Amniotic epithelial cell (primary cell): ENCODE results near the gene PNRC2.
"Not testable (repeated sequence)": the region's sequence is repeated elsewhere in the genome, so short reads cannot be mapped to it uniquely, and the experiment has no call there.

Source experiments
- DNase-seq: peaks from one replicate; pipeline ENCODE4 v3.0.0-alpha.2; 2010; ENCODE audit warnings: low read depth

Gene PNRC2

DNA sequence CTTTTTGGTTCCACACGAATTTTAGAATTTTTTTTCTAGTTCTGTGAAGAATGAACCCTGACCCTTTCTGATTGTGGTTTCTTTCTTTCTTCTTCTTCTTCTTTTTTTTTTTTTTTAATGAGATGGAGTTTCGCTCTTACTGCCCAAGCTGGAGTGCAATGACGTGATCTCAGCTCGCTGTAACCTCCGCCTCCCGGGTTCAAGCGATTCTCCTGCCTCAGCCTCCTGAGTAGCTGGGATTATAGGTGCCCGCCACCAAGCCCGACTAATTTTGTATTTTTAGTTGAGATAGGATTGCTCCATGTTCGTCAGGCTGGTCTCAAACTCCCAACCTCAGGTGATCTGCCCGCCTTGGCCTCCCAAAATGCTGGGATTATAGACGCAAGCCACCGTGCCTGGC, 32.4 kb downstream of the PNRC2 start:
- DNase-seq = not testable (repeated sequence)

DNA sequence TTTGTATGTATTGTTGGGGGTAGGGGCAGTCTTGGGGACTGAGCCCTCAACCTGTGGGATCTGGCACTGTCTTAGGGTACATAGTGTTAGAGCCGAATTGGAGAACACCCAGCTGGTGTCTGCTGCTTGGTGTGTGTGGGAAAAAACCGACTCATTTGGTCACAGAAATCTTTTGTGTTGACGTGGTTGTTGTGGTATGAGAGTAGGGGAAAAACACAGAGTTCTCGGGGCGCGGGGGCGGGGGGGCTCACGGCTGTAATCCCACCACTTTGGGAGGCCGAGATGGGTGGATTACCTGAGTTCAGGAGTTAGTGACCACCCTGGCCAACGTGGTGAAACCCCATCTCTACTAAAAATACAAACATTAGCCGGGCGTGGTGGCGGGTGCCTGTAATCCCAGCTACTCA, 35.8 kb downstream of the PNRC2 start:
- no peak for DNase-seq

DNA sequence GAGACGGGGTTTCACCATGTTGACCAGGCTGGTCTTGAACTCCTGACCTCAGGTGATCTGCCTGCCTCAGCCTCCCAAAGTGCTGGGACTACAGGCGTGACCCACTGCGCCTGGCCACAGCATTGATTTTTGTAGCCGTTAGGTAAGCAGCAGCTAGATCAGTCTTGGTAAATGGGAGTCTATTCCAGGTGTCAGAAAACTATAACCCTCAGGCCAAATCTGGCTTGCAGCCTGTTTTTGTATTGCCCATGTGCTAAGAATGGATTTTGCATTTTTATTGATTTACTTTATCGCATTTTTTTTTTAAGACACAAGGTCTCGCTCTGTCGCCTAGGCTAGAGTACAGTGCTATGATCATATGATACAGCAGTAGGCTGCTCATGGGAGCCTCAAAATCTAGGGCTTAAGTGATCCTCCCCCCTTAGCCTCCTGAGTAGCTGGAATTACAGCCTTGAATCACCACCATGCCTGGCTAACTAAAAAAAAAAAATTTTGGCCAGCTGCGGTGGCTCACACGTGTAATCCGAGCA, 37.1 kb downstream of the PNRC2 start:
- DNase-seq = no peak

DNA sequence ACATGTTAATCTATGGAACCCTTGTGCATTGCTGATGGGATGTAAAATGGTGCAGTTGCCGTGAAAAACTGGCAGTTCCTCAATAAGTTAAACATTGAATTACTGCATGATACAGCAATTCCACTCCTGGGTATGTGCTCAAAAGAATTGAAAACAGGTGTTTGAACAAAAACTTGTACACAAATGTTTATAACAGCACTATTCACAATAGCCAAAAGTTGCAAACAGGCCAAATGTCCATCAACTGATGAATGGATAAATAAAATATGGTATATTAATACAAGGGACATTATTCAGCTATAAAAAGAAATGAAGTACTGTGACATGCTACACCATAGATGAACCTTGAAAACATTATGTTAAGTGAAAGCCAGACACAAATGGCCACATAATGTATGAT, 38.2 kb downstream of the PNRC2 start:
- DNase-seq = no peak

DNA sequence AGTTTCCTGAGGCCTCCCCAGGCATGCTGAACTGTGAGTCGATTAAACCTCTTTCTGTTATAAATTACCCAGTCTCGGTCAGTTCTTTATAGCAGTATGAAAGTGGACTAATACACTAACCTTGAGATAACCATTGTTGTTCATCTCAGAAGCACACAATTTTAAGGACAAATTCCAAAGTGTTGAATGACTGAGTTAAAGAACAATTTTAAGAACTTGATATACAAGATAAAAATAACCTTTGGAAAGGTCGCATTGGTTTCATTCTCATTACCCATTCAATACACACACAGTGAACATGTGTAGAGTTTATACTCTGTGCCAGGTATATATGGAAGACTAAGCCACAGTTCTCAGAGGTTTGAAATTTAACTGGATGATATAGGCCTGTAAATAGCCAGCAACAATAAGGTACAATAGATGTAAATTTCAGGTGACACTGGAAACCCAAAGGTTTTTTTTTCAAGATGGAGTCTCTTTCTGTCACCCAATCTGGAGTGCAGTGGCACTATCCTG, 39.6 kb downstream of the PNRC2 start:
- DNase-seq = no peak

DNA sequence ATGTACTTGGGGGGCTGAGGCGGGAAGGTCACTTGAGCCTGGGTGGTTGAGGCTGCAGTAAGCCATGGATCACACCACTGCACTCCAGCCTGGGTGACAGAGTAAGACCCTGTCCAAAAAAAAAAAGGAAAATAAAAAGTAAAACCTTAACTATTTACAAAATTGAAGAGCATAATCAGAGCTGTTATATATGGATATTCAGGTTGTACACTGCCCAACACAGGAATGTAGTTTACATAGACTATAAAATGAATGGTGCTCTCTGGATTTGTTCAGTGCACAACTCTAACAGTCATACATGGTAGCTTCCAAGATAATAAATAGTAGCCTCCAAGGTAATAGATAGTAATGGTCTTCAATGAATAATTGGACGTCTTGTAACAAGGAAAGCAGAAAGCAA, 43.1 kb downstream of the PNRC2 start:
- DNase-seq = no peak

DNA sequence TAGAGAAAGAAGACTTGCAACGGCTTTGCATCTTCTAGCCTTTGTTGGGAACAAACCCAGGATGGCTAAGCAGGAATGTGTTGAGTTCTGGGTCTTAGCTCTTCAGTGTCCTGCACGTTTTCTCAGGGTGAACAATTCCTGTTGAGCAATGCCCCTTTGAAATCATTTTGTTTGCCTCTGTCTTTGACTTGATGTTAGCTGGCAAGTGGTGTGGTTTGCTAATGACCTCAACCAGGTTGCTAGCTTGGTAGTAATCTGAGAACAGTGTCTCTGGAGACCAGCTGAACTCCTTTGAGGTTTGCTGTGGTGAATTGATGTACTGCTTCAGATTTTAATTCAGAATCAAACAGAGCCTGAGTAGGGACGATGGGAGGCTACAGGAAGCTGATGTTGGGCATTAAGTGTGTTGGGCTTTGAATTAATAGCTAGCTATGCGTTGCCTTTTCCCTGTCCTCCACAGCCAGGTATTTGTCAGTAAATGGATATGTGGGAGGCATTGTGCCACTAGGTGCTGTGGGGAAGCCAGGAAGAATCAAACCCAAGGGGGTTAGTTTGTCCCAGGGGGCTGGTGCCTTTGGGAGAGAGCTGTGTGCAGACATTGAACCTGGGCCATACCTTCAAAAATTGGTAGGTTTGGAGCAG, 43.8 kb downstream of the PNRC2 start:
- DNase-seq = peak; percentile 94

DNA sequence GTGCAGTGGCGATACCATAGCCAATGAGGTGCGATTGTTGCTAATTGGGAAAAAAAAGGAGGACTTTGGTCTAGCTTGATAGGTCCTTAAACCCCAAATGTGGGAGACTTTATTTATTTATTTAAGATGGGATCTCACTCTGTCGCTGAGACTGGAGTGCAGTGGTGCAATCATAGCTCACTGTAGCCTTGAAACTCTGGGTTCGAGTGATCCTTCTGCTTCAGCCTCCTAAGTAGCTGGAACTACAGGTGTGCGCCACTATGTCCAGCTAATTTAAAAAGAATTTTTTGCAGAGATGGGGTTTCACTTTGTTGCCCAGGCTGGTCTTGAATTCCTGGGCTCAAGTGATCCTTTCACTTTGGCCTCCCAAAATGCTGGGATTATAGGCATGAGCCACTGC, 44.5 kb downstream of the PNRC2 start:
- no peak for DNase-seq

DNA sequence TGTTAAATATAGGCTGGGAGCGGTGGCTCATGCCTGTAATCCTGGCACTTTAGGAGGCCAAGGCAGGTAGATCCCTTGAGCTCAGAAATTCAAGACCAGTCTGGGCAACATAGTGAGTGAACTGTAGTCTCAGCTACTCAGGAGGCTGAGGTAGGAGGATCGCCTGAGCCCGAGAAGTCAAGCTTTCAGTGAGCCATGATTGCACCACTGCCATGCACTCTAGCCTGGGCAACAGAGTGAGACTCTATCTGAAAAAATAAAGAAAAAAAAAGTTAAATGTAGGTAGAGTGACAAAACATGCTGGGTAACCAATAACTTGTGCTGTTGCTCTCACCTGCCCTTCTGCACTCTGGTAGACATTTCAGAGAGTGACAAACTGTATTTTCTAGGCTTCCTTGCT, 45.5 kb downstream of the PNRC2 start:
- DNase-seq = no peak

DNA sequence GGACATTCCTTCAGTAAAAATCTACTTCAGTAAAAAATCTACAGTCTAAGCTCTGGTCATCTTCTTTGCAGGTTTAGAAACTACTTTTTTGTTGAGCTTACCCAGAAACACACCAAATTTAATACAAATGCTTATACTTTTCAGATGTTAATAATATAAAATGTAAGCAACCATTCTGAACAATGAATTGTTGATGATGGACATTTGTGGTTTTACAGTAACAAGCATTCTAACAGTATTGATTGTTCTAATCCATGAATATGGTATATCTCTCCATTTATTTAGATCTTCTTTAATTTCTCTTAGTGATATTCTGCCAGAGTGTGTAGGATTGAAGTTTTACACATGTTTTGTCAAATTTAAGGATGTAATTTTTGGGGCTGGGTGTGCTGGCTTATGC, 47.5 kb downstream of the PNRC2 start:
- DNase-seq = no peak

DNA sequence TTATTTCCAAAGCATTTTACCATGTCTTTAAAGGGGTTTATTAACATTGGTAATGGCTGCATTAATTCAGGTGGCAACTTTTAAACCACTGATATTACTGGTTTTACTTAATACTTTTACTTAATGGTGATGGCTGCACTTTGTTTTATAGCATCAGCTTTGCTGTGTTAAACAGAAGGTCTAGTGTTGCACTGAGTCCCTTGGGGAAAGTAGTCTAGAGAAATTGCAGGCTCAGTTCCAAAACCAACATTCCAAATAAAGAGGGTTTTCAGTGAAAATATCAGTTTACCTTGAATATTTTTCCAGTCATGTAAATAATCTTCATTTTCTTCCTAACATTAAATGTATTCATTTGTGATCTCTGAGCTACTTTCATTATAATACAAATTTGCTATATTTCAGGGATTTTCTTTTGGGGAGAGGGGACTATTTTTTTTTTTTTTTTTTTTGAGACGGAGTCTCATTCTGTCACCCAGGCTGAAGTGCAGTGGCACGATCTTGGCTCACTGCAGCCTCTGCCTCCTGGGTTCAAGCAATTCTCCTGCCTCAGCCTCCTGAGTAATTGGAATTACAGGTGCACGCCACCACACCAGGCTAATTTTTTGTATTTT, 49.1 kb downstream of the PNRC2 start:
- DNase-seq = not testable (repeated sequence)

DNA sequence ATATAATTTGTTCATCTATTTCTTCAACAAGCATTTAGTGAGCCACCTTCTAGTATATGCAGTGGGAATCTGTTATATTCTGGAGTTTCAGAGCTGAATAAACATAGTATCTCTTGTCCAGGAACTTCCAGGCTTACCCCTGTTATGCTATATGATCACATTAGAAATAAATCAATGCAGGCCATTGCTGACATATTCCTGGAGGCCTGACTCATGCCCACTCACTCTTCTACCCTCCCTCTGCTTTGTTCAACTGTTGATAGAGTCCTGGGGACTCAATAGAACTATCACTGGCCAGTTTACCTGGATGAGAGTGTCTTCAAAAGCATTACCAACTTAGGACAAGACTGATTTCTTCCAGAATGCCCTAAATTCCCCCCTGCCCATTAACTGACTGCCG, 49.8 kb downstream of the PNRC2 start:
- DNase-seq = peak; percentile 81

DNA sequence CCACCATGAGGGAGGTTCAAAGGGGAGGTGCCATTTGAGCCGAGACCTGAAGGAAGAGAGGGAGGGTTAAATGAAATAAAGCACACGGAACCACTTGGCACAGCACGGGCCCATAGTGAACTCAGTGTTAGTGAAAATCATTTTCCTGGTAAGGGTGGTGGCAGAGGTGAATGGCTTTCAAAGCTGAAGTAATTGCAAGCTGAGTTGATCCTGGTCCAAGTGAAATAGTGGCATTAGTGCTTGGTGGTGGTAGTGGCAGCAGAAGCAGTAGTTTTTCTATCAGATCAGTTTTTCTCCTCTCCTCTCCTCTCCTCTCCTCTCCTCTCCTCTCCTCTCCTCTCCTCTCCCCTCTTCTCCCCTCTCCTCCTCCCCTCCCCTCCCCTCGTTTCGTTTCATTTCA, 51.0 kb downstream of the PNRC2 start:
- no peak for DNase-seq

DNA sequence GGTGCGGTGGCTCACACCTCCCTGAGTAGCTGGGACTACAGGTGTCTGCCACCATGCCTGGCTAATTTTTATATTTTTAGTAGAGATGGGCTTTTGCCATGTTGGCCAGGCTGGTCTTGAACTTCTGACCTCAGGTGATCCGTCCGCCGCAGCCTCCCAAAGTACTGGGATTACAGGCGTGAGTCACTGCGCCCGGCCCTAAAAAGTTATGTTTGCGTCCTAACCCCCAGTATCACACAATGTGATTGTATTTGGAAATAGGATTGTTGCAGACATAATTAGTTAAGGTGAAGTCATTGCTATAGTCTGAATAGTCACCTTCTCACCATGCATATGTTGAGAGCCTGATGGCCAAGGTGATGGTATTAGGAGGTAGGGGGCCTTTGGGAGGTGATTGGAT, 53.2 kb downstream of the PNRC2 start:
- DNase-seq = not testable (repeated sequence)
